Jurkat, Clone E6-1 (cell line): ENCODE data around the gene CFAP58.

Experiments
- DNase-seq: peaks from one replicate; pipeline ENCODE4 v3.0.0-alpha.2; 2011; ENCODE audit warnings: low read depth, low spot score
- H3K4me3 ChIP-seq: 2 replicates; pipeline ENCODE4 v1.5.1; 2011; ENCODE audit warnings: mild to moderate bottlenecking, low read length, control low read depth, moderate library complexity

Gene CFAP58

GRCh38 chr10:104332243-104333031 is 21.2 kb upstream of the CFAP58 start:
- no peak overlapping the region for H3K4me3 ChIP-seq
- DNase-seq: no peak

DNA sequence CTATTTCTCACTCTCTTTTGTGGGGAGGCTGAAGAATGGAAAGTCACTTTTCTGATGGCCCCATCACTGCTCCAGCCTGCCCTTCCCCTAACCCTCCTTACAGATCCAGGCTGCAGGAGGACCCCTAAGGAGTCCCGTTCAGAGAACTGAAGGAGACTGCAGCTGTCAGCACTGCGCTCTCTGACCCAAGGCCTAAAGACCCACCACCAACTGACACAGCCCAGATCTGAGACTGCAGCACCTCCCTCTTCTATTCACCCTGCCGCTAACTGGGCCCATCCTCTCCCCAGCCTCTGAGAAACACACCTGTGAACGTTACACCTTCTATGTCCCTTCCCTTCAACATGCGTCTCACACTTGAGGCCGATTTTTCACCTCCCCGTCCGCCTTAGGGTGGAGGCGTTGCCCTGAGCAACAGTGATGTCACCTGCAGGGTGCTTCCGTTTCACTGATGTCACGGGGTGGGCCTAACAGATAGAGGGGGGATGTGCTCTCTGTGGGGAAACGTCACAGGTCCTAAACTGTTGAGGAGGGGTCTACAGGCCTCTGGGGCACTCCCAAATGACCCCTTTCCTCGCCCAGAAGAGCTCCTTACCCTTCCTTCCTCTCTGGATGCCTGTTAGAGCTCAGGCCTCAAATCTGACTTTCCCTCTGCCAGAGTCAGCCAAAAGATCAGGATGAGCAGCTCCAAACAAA is 20.5 kb upstream of the CFAP58 start:
- DNase-seq: no peak
- H3K4me3 ChIP-seq: no peak overlapping the region

DNA sequence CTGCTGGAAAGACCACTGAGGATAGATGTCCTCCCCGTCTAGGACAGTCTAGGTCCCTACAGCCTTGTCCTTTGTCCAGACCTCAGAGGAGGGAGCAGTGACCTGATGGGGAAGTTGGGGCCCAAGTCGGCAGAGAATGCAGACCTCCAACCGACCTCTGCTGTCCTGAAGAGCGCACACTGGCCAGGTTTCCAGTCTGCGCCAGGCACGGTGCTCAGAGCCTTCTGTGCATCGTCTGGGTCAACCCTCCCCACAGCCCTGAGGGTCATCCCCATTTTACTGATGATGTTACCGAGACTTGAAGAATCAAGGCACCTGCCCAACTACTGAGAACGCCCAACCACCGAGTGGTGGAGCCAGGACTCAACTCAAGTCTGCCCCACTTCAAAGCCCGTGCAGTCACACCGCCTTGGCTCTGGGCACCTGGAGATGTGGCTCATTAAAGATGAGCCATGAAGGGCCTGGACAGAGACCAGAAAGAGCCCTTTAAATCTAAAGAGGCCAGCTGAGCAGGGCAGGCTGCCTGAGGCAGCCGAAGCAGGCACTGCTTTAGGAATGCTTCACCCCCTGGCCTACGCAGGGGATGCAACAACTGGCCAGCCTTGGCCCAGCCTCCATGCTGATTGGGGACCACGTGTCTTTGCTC is 19.8 kb upstream of the CFAP58 start:
- H3K4me3 ChIP-seq: no peak overlapping the region
- DNase-seq: no peak

GRCh38 chr10:104334561-104334960 is 19.1 kb upstream of the CFAP58 start:
- DNase-seq: no peak
- H3K4me3 ChIP-seq: no peak overlapping the region

DNA sequence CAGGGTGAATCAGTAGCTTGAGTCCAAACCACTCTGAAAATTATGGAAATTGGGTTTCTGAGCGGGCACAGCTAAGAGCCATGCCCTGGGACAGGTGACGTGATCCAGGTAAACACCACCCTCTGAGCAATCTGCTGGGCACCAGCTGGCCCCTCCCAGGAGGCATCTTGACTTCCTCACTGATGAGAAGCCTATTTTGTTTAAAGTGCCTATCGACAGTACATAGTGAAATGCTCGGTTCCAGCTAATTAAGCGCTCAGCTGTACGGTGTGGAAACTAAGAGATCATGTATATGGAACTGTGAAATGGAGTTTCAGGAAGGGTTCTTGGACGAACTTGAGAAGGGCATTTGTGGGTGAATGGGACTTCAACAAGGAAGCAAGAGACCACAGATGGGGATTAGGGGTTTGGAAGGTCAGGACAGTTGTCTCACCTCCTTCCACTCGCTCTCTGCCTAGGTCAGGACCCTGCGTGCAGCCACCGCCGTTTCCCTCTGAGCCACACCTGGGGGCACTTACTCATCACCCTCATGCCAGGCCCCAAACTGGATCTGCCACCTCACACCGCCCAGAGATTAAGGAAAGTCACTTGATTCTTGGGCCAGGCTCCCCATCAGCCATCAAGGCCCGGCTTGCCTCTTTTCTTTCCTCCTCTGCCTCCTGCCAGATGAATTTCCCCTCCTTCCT is 18.5 kb upstream of the CFAP58 start:
- no peak overlapping the region for H3K4me3 ChIP-seq
- DNase-seq: no peak

DNA sequence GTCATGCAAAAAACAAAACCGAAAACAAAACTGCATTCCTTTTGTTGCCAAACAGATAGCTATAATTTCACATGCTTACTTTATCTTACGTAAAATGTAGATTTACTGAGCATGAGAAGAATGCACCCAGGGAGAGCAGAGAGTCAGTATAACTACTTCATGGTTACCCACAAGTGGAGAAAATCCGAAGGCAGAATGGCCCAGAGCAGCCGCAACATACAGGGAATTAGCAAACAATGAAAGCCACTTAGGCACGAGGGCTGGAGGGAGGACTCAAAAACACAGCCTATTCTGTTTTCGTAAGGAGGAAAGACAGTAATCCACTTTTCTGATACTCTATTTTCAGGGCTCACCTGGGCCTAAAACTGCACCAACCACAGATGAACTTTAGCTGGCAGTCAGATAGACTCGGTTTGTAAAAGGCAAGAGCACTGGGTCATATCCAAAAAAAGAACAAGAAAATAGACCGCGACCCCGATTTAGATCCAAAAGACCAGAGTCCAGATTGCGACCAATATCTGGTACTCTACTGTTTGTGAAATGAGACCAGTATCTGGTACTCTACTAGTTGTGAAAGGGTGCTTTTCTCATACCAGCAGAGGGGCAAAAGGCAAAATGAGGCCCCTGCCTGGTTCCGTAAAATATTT is 16.7 kb upstream of the CFAP58 start:
- no peak for DNase-seq

GRCh38 chr10:104337521-104337984 is 16.1 kb upstream of the CFAP58 start:
- DNase-seq: no peak
- peak overlapping the region; percentile 83 for H3K4me3 ChIP-seq

More for the DNA sequence above, 16.7 kb upstream of the CFAP58 start:
- peak overlapping the region; percentile 83 for H3K4me3 ChIP-seq

- H3K4me3 ChIP-seq: peak within 1 kb of the TSS; percentile 83
- DNase-seq: peak; percentile 81
Measured at GRCh38 chr10:104337985-104338735, 15.5 kb upstream of the CFAP58 start, which contains the start of gene ITPRIP. TSS of gene ITPRIP (minus strand) at chr10:104338465. CDS start at chr10:104316051, 22,414 bp downstream.

DNA sequence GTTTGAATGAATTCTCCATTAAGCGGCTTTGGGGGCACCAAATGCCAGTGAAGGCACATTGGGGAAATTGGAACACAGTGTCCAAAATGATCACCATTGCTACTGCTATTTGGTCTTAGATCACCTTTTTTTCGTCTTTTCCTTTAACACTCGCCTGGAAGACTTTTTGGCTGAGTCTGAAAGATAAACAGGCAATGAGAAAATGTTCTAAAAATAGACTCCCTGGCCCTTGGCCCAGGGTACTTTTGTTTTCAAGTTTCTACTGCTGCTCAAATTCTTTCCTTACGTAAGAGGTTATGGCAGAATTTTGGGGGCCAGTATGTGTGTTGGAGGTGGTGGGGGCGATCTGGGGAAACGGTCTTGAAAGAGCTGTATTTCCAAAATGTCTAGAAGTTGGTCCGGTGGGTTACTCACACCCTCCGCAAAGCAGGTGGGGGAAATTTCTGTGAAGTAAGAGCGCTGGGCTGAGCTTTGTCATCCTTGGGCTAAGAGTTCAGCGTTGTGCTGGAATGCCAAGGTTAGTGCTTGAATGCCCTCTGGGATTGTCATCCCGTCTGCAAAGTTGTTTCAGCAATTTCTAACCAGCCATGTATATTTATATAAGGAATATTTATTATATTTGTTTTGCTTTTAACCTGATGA is 14.0 kb upstream of the CFAP58 start:
- no peak overlapping the region for H3K4me3 ChIP-seq
- no peak for DNase-seq

- DNase-seq: no peak
Measured at GRCh38 chr10:104340111-104340526, 13.5 kb upstream of the CFAP58 start.

GRCh38 chr10:104340641-104341040 is 13.0 kb upstream of the CFAP58 start:
- no peak for DNase-seq
- no peak overlapping the region for H3K4me3 ChIP-seq

More at GRCh38 chr10:104340111-104340526, 13.5 kb upstream of the CFAP58 start:
- H3K4me3 ChIP-seq: no peak overlapping the region

- no peak overlapping the region for H3K4me3 ChIP-seq
- DNase-seq: no peak
Measured at GRCh38 chr10:104342941-104343411, 10.7 kb upstream of the CFAP58 start.

- no peak for DNase-seq
- H3K4me3 ChIP-seq: no peak overlapping the region
Measured at GRCh38 chr10:104344219-104344618, 9.4 kb upstream of the CFAP58 start.

DNA sequence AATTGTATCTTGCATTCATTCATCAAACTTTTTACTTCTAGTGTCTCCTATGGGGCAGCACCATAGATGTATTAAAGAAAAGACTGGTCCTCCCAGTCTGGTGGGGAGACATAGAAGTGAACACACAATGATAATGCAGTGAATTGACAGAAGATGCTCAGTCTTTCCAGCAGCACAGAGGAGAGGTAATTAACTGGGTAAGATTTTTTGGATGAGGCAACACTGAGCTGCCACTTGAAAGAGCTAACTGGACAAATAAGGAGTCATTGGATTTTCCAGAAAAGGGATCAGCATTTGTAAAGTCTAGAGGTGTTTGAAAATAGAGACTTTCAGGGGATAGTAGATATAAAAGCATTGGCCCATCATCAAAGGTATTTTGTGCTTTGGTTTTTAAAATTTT is 8.1 kb upstream of the CFAP58 start:
- no peak overlapping the region for H3K4me3 ChIP-seq
- DNase-seq: no peak

DNA sequence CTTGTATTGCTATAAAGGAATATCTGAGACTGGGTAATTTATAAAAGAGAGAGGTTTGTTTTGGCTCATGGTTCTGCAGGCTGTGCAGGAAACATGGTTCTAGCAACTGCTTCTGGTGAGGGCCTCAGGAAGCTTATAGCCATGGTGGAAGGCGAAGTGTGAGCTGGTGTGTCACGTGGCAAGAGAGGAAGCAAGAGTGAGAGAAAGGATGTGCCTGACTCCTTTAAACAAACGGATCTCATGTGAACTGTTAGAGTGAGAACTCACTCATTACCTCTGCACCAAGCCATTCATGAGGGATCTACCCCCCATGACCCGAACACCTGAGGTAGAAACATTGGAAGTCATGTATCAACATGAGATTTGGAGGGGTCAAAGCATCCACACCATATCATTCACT is 7.7 kb upstream of the CFAP58 start:
- no peak overlapping the region for H3K4me3 ChIP-seq
- DNase-seq: peak; percentile 52

- H3K4me3 ChIP-seq: no peak overlapping the region
- DNase-seq: no peak
Measured at GRCh38 chr10:104347295-104348045, 6.2 kb upstream of the CFAP58 start.

- H3K4me3 ChIP-seq: no peak overlapping the region
- DNase-seq: no peak
Measured at GRCh38 chr10:104348601-104349000, 5.0 kb upstream of the CFAP58 start.
